Activated CD4-positive, alpha-beta T cell treated with anti-CD3 and anti-CD28 coated beads, Interleukin-2, amount 10 ng/mL, durations not matched to agents 24 days and 14 days (primary cell): Measurements from ENCODE around the gene ZFYVE21. TPM values are rescaled to one million over a fixed set of nuclear protein-coding genes. Genes with fewer than 3 reads are reported as not detected.

Experiments used
- DNase-seq: peaks from one replicate; pipeline ENCODE4 v3.0.0; 2022
- H3K27ac Mint-ChIP-seq: one replicate; pipeline ENCODE4 v1.8.0; 2022; ENCODE audit warnings: mild to moderate bottlenecking, mixed read lengths
- H3K27me3 Mint-ChIP-seq: one replicate; pipeline ENCODE4 v1.8.0; 2022; ENCODE audit warnings: mixed read lengths
- H3K36me3 Mint-ChIP-seq: one replicate; pipeline ENCODE4 v1.8.0; 2022; ENCODE audit warnings: low read depth, mild to moderate bottlenecking, mixed read lengths
- H3K4me1 Mint-ChIP-seq: one replicate; pipeline ENCODE4 v1.8.0; 2021; ENCODE audit warnings: mixed read lengths
- H3K4me3 Mint-ChIP-seq: one replicate; pipeline ENCODE4 v1.8.0; 2022; ENCODE audit warnings: mild to moderate bottlenecking, moderate library complexity, mixed read lengths
- H3K9me3 Mint-ChIP-seq: one replicate; pipeline ENCODE4 v1.8.0; 2021; ENCODE audit warnings: mixed read lengths
- intact Hi-C: fragments of 100-400 bp; cut with micrococcal nuclease; formaldehyde crosslinking; loops from one replicate; pipeline ENCODE4 v1.15.1; 2023
- total RNA-seq: library from RNA; stranded (reverse); gene quantifications from 2 replicates; pipeline ENCODE4 v1.2.3, GENCODE V29; 2022

The ZFYVE21 gene
- total RNA-seq, 1 donor from 2014 or later = 23.9 TPM

- peaks cover 32% of the 10 kb centered on the region for H3K36me3 Mint-ChIP-seq
- DNase-seq = no peak
- no peak overlapping the region for H3K27ac Mint-ChIP-seq
- H3K4me3 Mint-ChIP-seq = no peak overlapping the region
- no peaks in the 10 kb centered on the region for H3K27me3 Mint-ChIP-seq
- H3K9me3 Mint-ChIP-seq = no peaks in the 10 kb centered on the region
- peaks cover 3% of the 10 kb centered on the region for H3K4me1 Mint-ChIP-seq
- intact Hi-C loops = no loop called here
These were observed 10.5 kb upstream of the ZFYVE21 start for GRCh38 chr14:103705118-103705503.

- Mint-ChIP-seq H3K4me3 (no peak overlapping the region), H3K4me1 (peaks cover 3% of the 10 kb centered on the region), H3K36me3 (peaks cover 33% of the 10 kb centered on the region), H3K9me3 (no peaks in the 10 kb centered on the region), H3K27me3 (no peaks in the 10 kb centered on the region), H3K27ac (no peak overlapping the region)
- intact Hi-C loops = no loop called here
- no peak for DNase-seq
These were observed 9.9 kb upstream of the ZFYVE21 start for GRCh38 chr14:103705504-103706284.

- no peaks in the 10 kb centered on the region for H3K9me3 Mint-ChIP-seq
- H3K4me1 Mint-ChIP-seq = peaks cover 5% of the 10 kb centered on the region
- DNase-seq = no peak
- H3K4me3 Mint-ChIP-seq = no peak overlapping the region
- intact Hi-C loops = no loop called here
- H3K27ac Mint-ChIP-seq = no peak overlapping the region
- no peaks in the 10 kb centered on the region for H3K27me3 Mint-ChIP-seq
- H3K36me3 Mint-ChIP-seq = peaks cover 34% of the 10 kb centered on the region
These were observed 8.9 kb upstream of the ZFYVE21 start for GRCh38 chr14:103706551-103707328.

GRCh38 chr14:103707329-103708263 lies 8.0 kb upstream of the ZFYVE21 start:
- no peak for DNase-seq
- Mint-ChIP-seq H3K27ac (no peak overlapping the region), H3K4me3 (no peak overlapping the region), H3K27me3 (no peaks in the 10 kb centered on the region), H3K36me3 (peaks cover 30% of the 10 kb centered on the region), H3K4me1 (peaks cover 5% of the 10 kb centered on the region), H3K9me3 (no peaks in the 10 kb centered on the region)
- intact Hi-C loops = no loop called here

GRCh38 chr14:103708750-103709187 lies 6.8 kb upstream of the ZFYVE21 start:
- intact Hi-C loops = no loop called here
- Mint-ChIP-seq H3K4me1 (peaks cover 15% of the 10 kb centered on the region), H3K4me3 (no peak overlapping the region), H3K27ac (peak overlapping the region; percentile 37), H3K36me3 (peaks cover 28% of the 10 kb centered on the region), H3K27me3 (no peaks in the 10 kb centered on the region), H3K9me3 (no peaks in the 10 kb centered on the region)
- DNase-seq = no peak

GRCh38 chr14:103709814-103710213 lies 5.8 kb upstream of the ZFYVE21 start:
- H3K9me3 Mint-ChIP-seq = no peaks in the 10 kb centered on the region
- H3K36me3 Mint-ChIP-seq = peaks cover 24% of the 10 kb centered on the region
- peaks cover 21% of the 10 kb centered on the region for H3K4me1 Mint-ChIP-seq
- no peak overlapping the region for H3K27ac Mint-ChIP-seq
- intact Hi-C loops = no loop called here
- no peaks in the 10 kb centered on the region for H3K27me3 Mint-ChIP-seq
- no peak for DNase-seq
- no peak overlapping the region for H3K4me3 Mint-ChIP-seq

GRCh38 chr14:103710771-103711377 lies 4.7 kb upstream of the ZFYVE21 start:
- Mint-ChIP-seq H3K9me3 (no peaks in the 10 kb centered on the region), H3K27ac (no peak overlapping the region)
- intact Hi-C loops = no loop called here

GRCh38 chr14:103711516-103712431 lies 3.8 kb upstream of the ZFYVE21 start:
- H3K9me3 Mint-ChIP-seq = no peaks in the 10 kb centered on the region
- no peak for DNase-seq
- peaks cover 22% of the 10 kb centered on the region for H3K4me1 Mint-ChIP-seq
- no peaks in the 10 kb centered on the region for H3K27me3 Mint-ChIP-seq
- intact Hi-C loops = no loop called here
- H3K36me3 Mint-ChIP-seq = peaks cover 24% of the 10 kb centered on the region
- no peak overlapping the region for H3K4me3 Mint-ChIP-seq
- H3K27ac Mint-ChIP-seq = peak overlapping the region; percentile 48

More at GRCh38 chr14:103710771-103711377, 4.7 kb upstream of the ZFYVE21 start:
- peaks cover 20% of the 10 kb centered on the region for H3K4me1 Mint-ChIP-seq
- no peaks in the 10 kb centered on the region for H3K27me3 Mint-ChIP-seq
- H3K4me3 Mint-ChIP-seq = no peak overlapping the region
- H3K36me3 Mint-ChIP-seq = peaks cover 24% of the 10 kb centered on the region
- DNase-seq = no peak

GRCh38 chr14:103712633-103713247 lies 2.9 kb upstream of the ZFYVE21 start:
- Mint-ChIP-seq H3K27ac (peak overlapping the region; percentile 48), H3K27me3 (no peaks in the 10 kb centered on the region), H3K4me1 (peaks cover 29% of the 10 kb centered on the region), H3K4me3 (peak overlapping the region; percentile 15), H3K9me3 (no peaks in the 10 kb centered on the region), H3K36me3 (peaks cover 27% of the 10 kb centered on the region)
- no peak for DNase-seq
- intact Hi-C loops = no loop called here

- H3K27ac Mint-ChIP-seq = peak overlapping the region; percentile 93
- no peaks in the 10 kb centered on the region for H3K27me3 Mint-ChIP-seq
- intact Hi-C loops = loop anchor here (2.0 kb wide), 4 partner anchors 85 to 1777 kb away; partner anchors contain the start of genes BAG5, COA8, KLC1 and PPP1R13B
- DNase-seq = peak; percentile 64
- peak overlapping the region; percentile 94 for H3K4me3 Mint-ChIP-seq
- peaks cover 24% of the 10 kb centered on the region for H3K36me3 Mint-ChIP-seq
- no peaks in the 10 kb centered on the region for H3K9me3 Mint-ChIP-seq
- peaks cover 31% of the 10 kb centered on the region for H3K4me1 Mint-ChIP-seq
These were observed 2.1 kb upstream of the ZFYVE21 start for GRCh38 chr14:103713304-103714062.

- Mint-ChIP-seq H3K4me3 (peak overlapping the region; percentile 94), H3K27me3 (no peaks in the 10 kb centered on the region), H3K36me3 (peaks cover 20% of the 10 kb centered on the region), H3K27ac (peak overlapping the region; percentile 93), H3K4me1 (peaks cover 33% of the 10 kb centered on the region), H3K9me3 (no peaks in the 10 kb centered on the region)
- DNase-seq = no peak
- intact Hi-C loops = loop anchor here (2.0 kb wide), 4 partner anchors 85 to 1777 kb away; partner anchors contain the start of genes BAG5, COA8, KLC1 and PPP1R13B
These were observed 1.4 kb upstream of the ZFYVE21 start for GRCh38 chr14:103714063-103714724.
